Progenitor cell of endocrine pancreas (in vitro differentiated cells): ENCODE measurements around the gene PCDHA12. TPM values are rescaled to one million over a fixed set of nuclear protein-coding genes. Genes with fewer than 3 reads are reported as not detected.
A peak's percentile ranks its signal among the peaks of the same experiment; 100 is the strongest.

Source experiments
- DNase-seq: peaks from one replicate; pipeline ENCODE4 v3.0.0; 2021; ENCODE audit warnings: low spot score; ENCODE audit not compliant: unreplicated experiment
- H3K27ac Mint-ChIP-seq: 2 replicates; pipeline ENCODE4 v1.8.0; 2021; ENCODE audit warnings: mild to moderate bottlenecking, moderate library complexity, mixed read lengths
- H3K27me3 Mint-ChIP-seq: 2 replicates; pipeline ENCODE4 v1.8.0; 2021; ENCODE audit warnings: mixed read lengths
- H3K36me3 Mint-ChIP-seq: 2 replicates; pipeline ENCODE4 v1.8.0; 2022; ENCODE audit warnings: mixed read lengths; ENCODE audit not compliant: insufficient read depth
- H3K4me1 Mint-ChIP-seq: 2 replicates; pipeline ENCODE4 v1.8.0; 2021; ENCODE audit warnings: low read depth, mixed read lengths
- H3K4me3 Mint-ChIP-seq: 2 replicates; pipeline ENCODE4 v1.8.0; 2021; ENCODE audit warnings: low read depth, mild to moderate bottlenecking, moderate library complexity, mixed read lengths
- H3K9me3 Mint-ChIP-seq: 2 replicates; pipeline ENCODE4 v1.8.0; 2021; ENCODE audit warnings: low read depth, mixed read lengths
- CTCF ChIP-seq: fragments of 200-600 bp; sonication (generic); IDR thresholded peaks from one replicate; pipeline ENCODE4 v1.5.0; 2021; ENCODE audit warnings: antibody characterized with exemption, mild to moderate bottlenecking; ENCODE audit not compliant: unreplicated experiment
- total RNA-seq: library from RNA; stranded (reverse); gene quantifications from 2 replicates; pipeline ENCODE4 v1.2.1, GENCODE V29; 2021

Gene PCDHA12
- total RNA-seq, 1 donor from 2014 or later: 12.9 TPM

GRCh38 chr5:140855772-140856674 lies 19.1 kb upstream of the PCDHA12 start, which contains the start of gene PCDHA10:
TSS of gene PCDHA10 (plus strand) at chr5:140855897. CDS start at chr5:140856049, 152 bp downstream.
- peak within 1 kb of the TSS; percentile 95 for H3K27ac Mint-ChIP-seq
- peak; percentile 61 for TF ChIP-seq CTCF
- no peaks in the 10 kb centered on the region for H3K27me3 Mint-ChIP-seq
- H3K9me3 Mint-ChIP-seq: peaks cover 25% of the 10 kb centered on the region
- peaks cover 52% of the 10 kb centered on the region for H3K36me3 Mint-ChIP-seq
- peak within 1 kb of the TSS; percentile 83 for H3K4me3 Mint-ChIP-seq
- peaks cover 4% of the 10 kb centered on the region for H3K4me1 Mint-ChIP-seq
- no peak for DNase-seq

- TF ChIP-seq CTCF: no peak
- no peak overlapping the region for H3K4me3 Mint-ChIP-seq
- no peaks in the 10 kb centered on the region for H3K27me3 Mint-ChIP-seq
- peak overlapping the region; percentile 95 for H3K27ac Mint-ChIP-seq
- no peak for DNase-seq
- H3K9me3 Mint-ChIP-seq: peaks cover 34% of the 10 kb centered on the region
- H3K36me3 Mint-ChIP-seq: peaks cover 60% of the 10 kb centered on the region
- H3K4me1 Mint-ChIP-seq: peaks cover 4% of the 10 kb centered on the region
Measured at GRCh38 chr5:140857177-140857986, 17.7 kb upstream of the PCDHA12 start.

DNA sequence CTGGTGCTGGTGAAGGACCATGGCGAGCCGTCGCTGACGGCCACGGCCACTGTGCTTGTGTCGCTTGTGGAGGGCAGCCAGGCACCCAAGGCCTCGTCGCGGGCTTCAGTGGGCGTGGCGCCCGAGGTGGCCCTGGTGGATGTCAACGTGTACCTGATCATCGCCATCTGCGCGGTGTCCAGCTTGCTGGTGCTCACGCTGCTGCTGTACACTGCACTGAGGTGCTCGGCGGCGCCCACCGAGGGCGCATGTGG lies 17.2 kb upstream of the PCDHA12 start:
- Mint-ChIP-seq H3K4me1 (peaks cover 4% of the 10 kb centered on the region), H3K27ac (peak overlapping the region; percentile 37), H3K4me3 (no peak overlapping the region), H3K27me3 (no peaks in the 10 kb centered on the region), H3K9me3 (peaks cover 34% of the 10 kb centered on the region), H3K36me3 (peaks cover 63% of the 10 kb centered on the region)
- TF ChIP-seq CTCF: no peak
- DNase-seq: no peak

GRCh38 chr5:140862441-140863295 lies 12.4 kb upstream of the PCDHA12 start:
- DNase-seq: no peak
- Mint-ChIP-seq H3K36me3 (peaks cover 66% of the 10 kb centered on the region), H3K9me3 (peaks cover 27% of the 10 kb centered on the region), H3K4me3 (no peak overlapping the region), H3K27me3 (no peaks in the 10 kb centered on the region), H3K4me1 (no peaks in the 10 kb centered on the region), H3K27ac (no peak overlapping the region)
- no peak for TF ChIP-seq CTCF
